Hepatocyte (in vitro differentiated cells): ENCODE results near the gene PTPN11. TPM values are rescaled to one million over a fixed set of nuclear protein-coding genes. Genes with fewer than 3 reads are reported as not detected.

Experiments
- DNase-seq: peaks from one replicate; pipeline ENCODE4 v3.0.0-alpha.2; 2016; ENCODE audit warnings: low spot score
- H2AFZ ChIP-seq: fragments of 200-600 bp; sonication (generic); 2 replicates; pipeline ENCODE4 v1.6.0; 2016; ENCODE audit warnings: antibody characterized with exemption, mild to moderate bottlenecking
- H3K27ac ChIP-seq: fragments of 200-600 bp; sonication (generic); 2 replicates; pipeline ENCODE4 v1.5.1; 2016; ENCODE audit warnings: mild to moderate bottlenecking
- H3K27me3 ChIP-seq: fragments of 200-600 bp; sonication (generic); 2 replicates; pipeline ENCODE4 v1.6.1; 2016
- H3K36me3 ChIP-seq: fragments of 200-600 bp; sonication (generic); replicated peaks from 2 replicates; pipeline ENCODE4 v1.5.1; 2016; ENCODE audit warnings: low read depth; ENCODE audit not compliant: insufficient read depth
- H3K4me1 ChIP-seq: fragments of 200-600 bp; sonication (generic); 2 replicates; pipeline ENCODE4 v1.5.1; 2016; ENCODE audit warnings: mild to moderate bottlenecking, moderate library complexity; ENCODE audit not compliant: insufficient read depth
- H3K4me2 ChIP-seq: fragments of 200-600 bp; sonication (generic); 2 replicates; pipeline ENCODE4 v1.6.0; 2016
- H3K4me3 ChIP-seq: fragments of 200-600 bp; sonication (generic); 2 replicates; pipeline ENCODE4 v1.5.1; 2016; ENCODE audit warnings: mild to moderate bottlenecking
- H3K79me2 ChIP-seq: fragments of 200-600 bp; sonication (generic); 2 replicates; pipeline ENCODE4 v1.6.0; 2017; ENCODE audit warnings: mild to moderate bottlenecking
- H3K9me2 ChIP-seq: fragments of 200-600 bp; sonication (generic); replicated peaks from 2 replicates; pipeline ENCODE4 v1.6.0; 2017; ENCODE audit warnings: mild to moderate bottlenecking; ENCODE audit not compliant: insufficient read depth
- H3K9me3 ChIP-seq: fragments of 200-600 bp; sonication (generic); 2 replicates; pipeline ENCODE4 v1.5.1; 2016; ENCODE audit warnings: low read depth, mild to moderate bottlenecking
- H4K20me1 ChIP-seq: fragments of 200-600 bp; sonication (generic); 2 replicates; pipeline ENCODE4 v1.6.0; 2016; ENCODE audit warnings: mild to moderate bottlenecking; ENCODE audit not compliant: insufficient read depth, poor library complexity, severe bottlenecking
- EZH2 ChIP-seq: fragments of 200-600 bp; sonication (generic); IDR thresholded peaks from 2 replicates; pipeline ENCODE4 v1.6.1; 2016; ENCODE audit warnings: antibody characterized with exemption, mild to moderate bottlenecking, borderline replicate concordance
- EZH2phosphoT487 ChIP-seq: fragments of 200-600 bp; sonication (generic); IDR thresholded peaks from one replicate; pipeline ENCODE4 v1.6.1; 2018; ENCODE audit warnings: antibody characterized with exemption, mild to moderate bottlenecking, low read depth, moderate library complexity; ENCODE audit not compliant: unreplicated experiment, severe bottlenecking
- WGBS: methylation state at CpG from one replicate; pipeline ENCODE4 v1.1.6; 2016; ENCODE audit warnings: low lambda C conversion rate; ENCODE audit errors: missing lambda C conversion rate; 5-methylcytosine and 5-hydroxymethylcytosine counted together
- polyA plus RNA-seq: library from polyadenylated mRNA; unstranded; fragments of >200 nt; fragmentation: Nextera tagmentation; extraction: Ambion mirVana; gene quantifications from 2 replicates; pipeline ENCODE4 v1.2.1, GENCODE V29; 2016
- total RNA-seq: library from RNA; depleted of rRNA; stranded (reverse); fragments of >200 nt; gene quantifications from 2 replicates; pipeline ENCODE4 v1.2.3, GENCODE V29; 2014
- TF ChIP-seq, protein P1 (sequence below): fragments of 200-600 bp; sonication (generic); IDR thresholded peaks from 2 replicates; pipeline ENCODE4 v1.5.1; 2016; ENCODE audit warnings: antibody characterized with exemption, mild to moderate bottlenecking; ENCODE audit not compliant: poor library complexity

Gene PTPN11
- total and polyA plus RNA-seq, 2 experiments from 2014 or later, result 66.6 to 102 TPM

DNA sequence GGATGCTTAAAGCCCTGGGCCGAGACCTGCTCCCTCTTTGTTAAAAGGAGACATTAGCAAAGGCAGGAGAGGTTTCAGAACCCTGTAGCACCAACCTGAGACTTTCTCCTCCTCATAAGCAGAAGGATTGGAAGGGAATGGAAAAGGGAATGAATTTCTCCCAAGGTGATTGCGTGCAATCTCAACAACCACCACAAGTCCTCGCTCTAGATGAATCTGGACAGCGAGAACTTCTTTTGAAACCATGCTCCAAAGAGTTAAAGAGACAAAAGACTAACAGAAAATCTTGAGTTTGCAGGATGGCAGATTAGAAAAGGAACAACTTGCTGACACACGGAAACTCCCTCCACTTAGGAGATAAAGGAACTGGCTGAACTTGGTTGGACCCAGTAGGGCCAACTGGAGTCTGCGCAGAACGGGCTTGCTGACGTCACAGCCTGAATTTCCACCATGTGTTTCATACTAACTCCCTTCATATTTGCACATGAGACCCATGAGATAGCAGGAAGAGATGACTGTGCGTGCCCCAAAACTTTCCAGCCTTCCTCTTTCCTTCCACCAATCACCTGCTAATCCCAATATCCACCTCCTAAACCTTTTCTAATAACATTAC is 137.0 kb downstream of the PTPN11 start:
- Histone ChIP-seq H3K4me1 (no peaks in the 10 kb centered on the region), H3K4me3 (no peak overlapping the region), H4K20me1 (no peaks in the 10 kb centered on the region), H3K4me2 (no peak overlapping the region), H2AFZ (no peak overlapping the region), H3K36me3 (no peaks in the 10 kb centered on the region), H3K79me2 (no peaks in the 10 kb centered on the region), H3K27me3 (peaks cover 9% of the 10 kb centered on the region), H3K27ac (no peak overlapping the region), H3K9me3 (no peaks in the 10 kb centered on the region), H3K9me2 (no peaks in the 10 kb centered on the region)
- 84% methylated on average over 9 of the region's 9 CpGs for WGBS
- DNase-seq, result no peak
- no peak for TF ChIP-seq EZH2phosphoT487
- no peak for TF ChIP-seq EZH2
- TF ChIP-seq, protein P1, sequence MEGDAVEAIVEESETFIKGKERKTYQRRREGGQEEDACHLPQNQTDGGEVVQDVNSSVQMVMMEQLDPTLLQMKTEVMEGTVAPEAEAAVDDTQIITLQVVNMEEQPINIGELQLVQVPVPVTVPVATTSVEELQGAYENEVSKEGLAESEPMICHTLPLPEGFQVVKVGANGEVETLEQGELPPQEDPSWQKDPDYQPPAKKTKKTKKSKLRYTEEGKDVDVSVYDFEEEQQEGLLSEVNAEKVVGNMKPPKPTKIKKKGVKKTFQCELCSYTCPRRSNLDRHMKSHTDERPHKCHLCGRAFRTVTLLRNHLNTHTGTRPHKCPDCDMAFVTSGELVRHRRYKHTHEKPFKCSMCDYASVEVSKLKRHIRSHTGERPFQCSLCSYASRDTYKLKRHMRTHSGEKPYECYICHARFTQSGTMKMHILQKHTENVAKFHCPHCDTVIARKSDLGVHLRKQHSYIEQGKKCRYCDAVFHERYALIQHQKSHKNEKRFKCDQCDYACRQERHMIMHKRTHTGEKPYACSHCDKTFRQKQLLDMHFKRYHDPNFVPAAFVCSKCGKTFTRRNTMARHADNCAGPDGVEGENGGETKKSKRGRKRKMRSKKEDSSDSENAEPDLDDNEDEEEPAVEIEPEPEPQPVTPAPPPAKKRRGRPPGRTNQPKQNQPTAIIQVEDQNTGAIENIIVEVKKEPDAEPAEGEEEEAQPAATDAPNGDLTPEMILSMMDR, result no peak

DNA sequence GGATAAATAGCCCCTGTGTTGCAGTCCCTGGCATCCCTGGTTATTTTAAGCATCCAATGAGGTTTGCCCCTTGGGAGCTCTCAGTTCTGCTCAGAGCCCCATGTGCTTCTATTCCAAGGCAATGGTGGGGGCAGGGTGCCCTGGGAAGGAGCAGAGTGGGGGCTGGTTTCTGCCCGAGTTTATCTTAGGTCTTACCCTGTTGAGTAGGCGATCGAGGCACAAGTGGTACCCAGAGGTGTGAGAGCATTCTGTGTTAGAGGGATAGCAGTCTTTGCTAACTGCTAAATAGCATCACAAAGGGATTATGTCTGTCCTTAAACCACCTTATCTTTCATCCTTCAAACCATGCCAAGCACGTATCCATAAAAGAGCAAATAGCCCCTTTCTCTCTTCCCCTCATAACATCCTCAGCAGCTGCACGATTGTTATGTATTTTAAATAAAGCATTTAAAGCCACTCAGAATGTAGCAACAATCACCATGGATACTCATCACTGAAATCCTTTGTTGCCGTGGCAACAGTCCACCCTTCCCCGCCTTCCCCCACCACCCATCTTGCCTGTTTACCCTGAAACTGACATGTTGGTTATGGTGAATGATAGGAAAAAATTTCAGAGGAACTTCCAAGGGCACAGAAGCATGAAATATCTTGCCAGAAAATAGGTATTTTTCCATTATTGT is 139.3 kb downstream of the PTPN11 start:
- no peaks in the 10 kb centered on the region for H3K79me2 ChIP-seq
- 79% methylated on average over 7 of the region's 7 CpGs for WGBS
- H3K4me3 ChIP-seq, result no peak overlapping the region
- H4K20me1 ChIP-seq, result no peaks in the 10 kb centered on the region
- DNase-seq, result no peak
- H3K4me2 ChIP-seq, result no peak overlapping the region
- H3K36me3 ChIP-seq, result no peaks in the 10 kb centered on the region
- peaks cover 9% of the 10 kb centered on the region for H3K27me3 ChIP-seq
- H3K9me2 ChIP-seq, result no peaks in the 10 kb centered on the region
- H2AFZ ChIP-seq, result no peak overlapping the region
- TF ChIP-seq EZH2 (no peak), EZH2phosphoT487 (no peak)
- TF ChIP-seq, protein P1, result no peak
- H3K27ac ChIP-seq, result no peak overlapping the region
- no peaks in the 10 kb centered on the region for H3K4me1 ChIP-seq
- H3K9me3 ChIP-seq, result no peaks in the 10 kb centered on the region

Other genes with a start within 250 kb of the PTPN11 start
- gene HECTD4, start 36.5 kb upstream of the PTPN11 start, total RNA-seq, result 25.8 and 27.1 TPM in 2 replicates
- gene HECTD4, start 36.5 kb upstream of the PTPN11 start, polyA plus RNA-seq, result 22.7 and 23.0 TPM in 2 replicates
- gene RPL6, start 9.3 kb upstream of the PTPN11 start, total RNA-seq, result 1,682 and 1,816 TPM in 2 replicates
- 279 and 281 TPM in 2 replicates for gene RPL6, start 9.3 kb upstream of the PTPN11 start, polyA plus RNA-seq